ENCODE results near the gene ATXN7. TPM values are rescaled to one million over a fixed set of nuclear protein-coding genes. Genes with fewer than 3 reads are reported as not detected.
A peak's percentile ranks its signal among the peaks of the same experiment; 100 is the strongest.

The ATXN7 gene
- total and polyA plus RNA-seq, 2 of the 13 experiments (the other 11 are each of a cell fraction or from before 2014, with no cell fraction given): 13.8 to 20.0 TPM

- DNase-seq (ENCODE audit: low spot score): peak; percentile 40
- H3K4me3 ChIP-seq (replicated peaks in 1 of 3; ENCODE audit: insufficient read depth in 1 of 3, low read depth in 2 of 3, low read length in 3 of 3): no peak overlapping the region
- no peak overlapping the region for H2AFZ ChIP-seq (ENCODE audit: low read length)
- 78% methylated on average over 2 of the region's 2 CpGs for WGBS (ENCODE audit: low lambda C conversion rate)
- H3K27ac ChIP-seq (ENCODE audit: extremely low read length, insufficient read depth, low read length): no peak overlapping the region
- H3K4me2 ChIP-seq (ENCODE audit: low read depth, low read length): no peak overlapping the region
- H3K4me1 ChIP-seq (ENCODE audit: insufficient read depth, low read length): peaks cover 45% of the 10 kb centered on the region
- H3K27me3 ChIP-seq (ENCODE audit: control insufficient read depth in 1 of 2, insufficient read depth in 2 of 2, low read length in 2 of 2): no peaks in the 10 kb centered on the region
- POLR2A ChIA-PET: no interaction called here
- intact Hi-C loops (cut with micrococcal nuclease; ENCODE audit: unreplicated experiment): no loop called here
- no TSS peak for BruUV-seq (replicated peaks)
- FAIRE-seq: no peak
- peak; percentile 66 for ATAC-seq
- no peaks in the 10 kb centered on the region for H3K36me3 ChIP-seq (replicated peaks in 1 of 2; ENCODE audit: control insufficient read depth in 1 of 2, insufficient read depth in 2 of 2, low read length in 2 of 2)
- H3K9me3 ChIP-seq (ENCODE audit: low read length): no peaks in the 10 kb centered on the region
- H3K9ac ChIP-seq (ENCODE audit: insufficient read depth, low read depth, low read length): no peak overlapping the region
- H3K79me2 ChIP-seq (ENCODE audit: insufficient read depth, low read length): peaks cover 39% of the 10 kb centered on the region
- in situ Hi-C loops (cut with HindIII; ENCODE audit: extremely low pct_ligation_motif_present, low pct_unique_long_range_greater_than_20kb): no loop called here
- CTCF ChIA-PET (ENCODE audit: low intra/inter-chr PET ratio, low total read pairs): no interaction called here
- H4K20me1 ChIP-seq (ENCODE audit: insufficient read depth, low read length): peaks cover 10% of the 10 kb centered on the region
- TF ChIP-seq PBX2 (CRISPR knock-in tag; IDR thresholded peaks at IDR 0.05) (no peak), HMG20B (CRISPR knock-in tag; conservative IDR thresholded peaks at IDR 0.05) (no peak), YEATS4 (CRISPR knock-in tag; IDR thresholded peaks at IDR 0.05; ENCODE audit: borderline replicate concordance) (no peak), AGO2 (optimal IDR thresholded peaks at IDR 0.05; ENCODE audit: low read depth, low read length) (no peak), KAT8 (CRISPR knock-in tag; IDR thresholded peaks at IDR 0.05) (no peak), MLXIP (CRISPR knock-in tag; IDR thresholded peaks at IDR 0.05; ENCODE audit: borderline replicate concordance) (no peak), ZNF10 (CRISPR knock-in tag; IDR thresholded peaks at IDR 0.05; ENCODE audit: borderline replicate concordance, low read depth) (no peak), DZIP1 (CRISPR knock-in tag; IDR thresholded peaks at IDR 0.05) (no peak), ZBTB34 (CRISPR knock-in tag; IDR thresholded peaks at IDR 0.05) (no peak), RARA (CRISPR knock-in tag; IDR thresholded peaks at IDR 0.05) (no peak), ZBED4 (CRISPR knock-in tag; IDR thresholded peaks at IDR 0.05; ENCODE audit: borderline replicate concordance) (no peak), ZNF30 (CRISPR knock-in tag; IDR thresholded peaks at IDR 0.05) (no peak)
These were observed 14.9 kb downstream of the ATXN7 start for GRCh38 chr3:63878394-63879060.

Measured in HepG2 (cell line).